A204.1 (cell line): ENCODE measurements around the gene FCAR.
"Not testable (repeated sequence)": the region's sequence is repeated elsewhere in the genome, so short reads cannot be mapped to it uniquely, and the experiment has no call there.

ENCODE experiments used
- FAIRE-seq: peaks from 2 replicates; lab custom pipeline; 2012; peaks lifted over from hg19 to GRCh38; lab: Jason Lieb, UNC

FCAR gene

DNA sequence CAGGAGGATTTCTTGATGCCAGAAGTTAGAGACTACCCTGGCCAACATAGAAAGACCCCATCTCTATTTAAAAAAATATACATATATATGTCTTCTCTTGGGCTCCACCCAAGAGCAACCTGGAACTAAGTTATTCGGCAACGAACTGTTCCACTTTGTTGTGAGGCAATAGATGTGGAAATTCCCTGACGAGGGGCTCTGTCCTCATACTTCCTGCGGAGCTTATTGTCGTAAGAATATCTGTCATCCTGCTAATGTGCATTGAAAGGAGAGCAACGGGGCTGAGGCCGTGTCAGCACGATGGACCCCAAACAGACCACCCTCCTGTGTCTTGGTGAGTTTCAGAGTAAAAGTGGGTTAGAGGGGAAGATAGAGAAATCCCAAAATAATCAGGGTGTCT is at the start of gene FCAR:
Gene FCAR (plus strand): TSS at position 246 of the 400 bp plus-strand sequence. CDS start 55 bp downstream, at position 301.
- FAIRE-seq, result no peak

- not testable (repeated sequence) for FAIRE-seq
Measured at GRCh38 chr19:54824416-54824815, 49.6 kb upstream of the FCAR start.

- FAIRE-seq, result not testable (repeated sequence)
Measured at GRCh38 chr19:54825326-54825725, 48.7 kb upstream of the FCAR start.

GRCh38 chr19:54828064-54828463 is 46.0 kb upstream of the FCAR start:
- not testable (repeated sequence) for FAIRE-seq

DNA sequence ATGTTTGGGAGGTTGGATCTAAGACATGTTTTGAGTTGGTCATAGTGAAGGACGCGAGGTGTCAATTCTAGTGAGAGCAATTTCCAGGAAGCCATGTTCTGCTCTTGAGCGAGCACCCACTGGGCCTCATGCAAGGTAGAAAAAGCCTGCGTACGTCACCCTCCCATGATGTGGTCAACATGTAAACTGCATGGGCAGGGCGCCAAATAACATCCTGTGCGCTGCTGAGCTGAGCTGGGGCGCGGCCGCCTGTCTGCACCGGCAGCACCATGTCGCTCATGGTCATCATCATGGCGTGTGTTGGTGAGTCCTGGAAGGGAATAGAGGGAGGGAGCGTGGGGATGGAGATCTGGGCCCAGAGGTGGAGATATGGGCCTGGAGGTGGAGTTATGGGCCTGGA is 41.5 kb upstream of the FCAR start, which contains the start of gene KIR2DS4:
Gene KIR2DS4 (plus strand): TSS at position 181 of the 400 bp plus-strand sequence.
- FAIRE-seq, result not testable (repeated sequence)

- not testable (repeated sequence) for FAIRE-seq
Measured at GRCh38 chr19:54835126-54835525, 38.9 kb upstream of the FCAR start.

GRCh38 chr19:54837522-54837921 is 36.5 kb upstream of the FCAR start:
- FAIRE-seq, result not testable (repeated sequence)

DNA sequence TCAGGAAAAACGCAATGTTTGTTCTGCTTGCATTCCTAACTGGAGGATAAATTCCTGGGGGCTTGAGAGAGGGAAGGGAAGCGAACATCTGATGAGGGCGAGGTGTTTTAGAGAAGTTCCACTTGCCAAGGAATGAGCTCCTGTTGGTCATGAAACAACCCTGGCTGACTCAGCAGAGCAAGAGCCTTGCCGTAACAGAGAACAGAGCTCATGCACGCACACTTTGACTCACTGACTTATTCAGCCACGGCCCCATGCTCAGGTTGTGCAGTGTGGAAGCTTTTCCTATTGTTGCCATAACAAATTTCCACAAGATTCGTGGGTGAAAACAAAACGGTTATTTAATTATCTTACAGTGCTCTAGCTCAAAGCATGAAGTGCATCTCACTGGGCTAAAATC is 30.9 kb upstream of the FCAR start:
- not testable (repeated sequence) for FAIRE-seq

DNA sequence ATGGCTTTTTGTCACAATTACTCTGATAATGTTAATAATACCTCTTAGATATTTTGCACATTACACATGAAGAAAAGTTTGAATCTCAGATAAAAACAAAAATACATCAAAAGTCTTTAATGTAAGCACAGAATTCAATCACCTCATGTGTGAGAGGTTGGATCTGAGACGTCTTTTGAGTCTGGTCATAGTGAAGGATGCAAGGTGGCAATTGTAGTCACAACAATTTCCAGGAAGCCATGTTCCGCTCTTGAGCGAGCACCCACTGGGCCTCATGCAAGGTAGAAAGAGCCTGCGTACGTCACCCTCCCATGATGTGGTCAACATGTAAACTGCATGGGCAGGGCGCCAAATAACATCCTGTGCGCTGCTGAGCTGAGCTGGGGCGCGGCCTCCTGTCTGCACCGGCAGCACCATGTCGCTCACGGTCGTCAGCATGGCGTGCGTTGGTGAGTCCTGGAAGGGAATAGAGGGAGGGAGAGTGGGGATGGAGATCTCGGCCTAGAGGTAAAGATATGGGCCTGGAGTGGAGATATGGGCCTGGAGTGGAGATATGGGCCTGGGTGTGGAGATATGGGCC is 23.9 kb upstream of the FCAR start, which contains the start of gene KIR3DL2:
Gene KIR3DL2 (plus strand): TSS at position 383 of the 580 bp plus-strand sequence. CDS start 33 bp downstream, at position 416.
- FAIRE-seq, result not testable (repeated sequence)

DNA sequence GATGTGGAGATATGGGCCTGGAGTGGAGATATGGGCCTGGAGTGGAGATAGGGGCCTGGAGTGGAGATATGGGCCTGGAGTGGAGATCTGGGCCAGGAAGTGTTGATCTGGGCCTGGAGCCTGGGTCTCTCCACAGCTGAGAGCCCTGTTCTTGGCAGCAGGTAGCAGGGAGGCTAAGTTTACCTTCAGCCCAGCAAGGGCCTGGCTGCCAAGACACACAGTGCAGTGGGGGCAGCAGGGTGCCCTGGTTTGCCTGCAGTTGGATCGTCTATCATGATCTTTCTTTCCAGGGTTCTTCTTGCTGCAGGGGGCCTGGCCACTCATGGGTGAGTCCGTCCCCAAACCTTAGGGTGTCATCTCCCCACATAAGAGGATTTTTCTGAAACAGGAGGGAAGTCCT is 23.1 kb upstream of the FCAR start:
- FAIRE-seq, result no peak

- no peak for FAIRE-seq
Measured at GRCh38 chr19:54851353-54851752, 22.7 kb upstream of the FCAR start.

DNA sequence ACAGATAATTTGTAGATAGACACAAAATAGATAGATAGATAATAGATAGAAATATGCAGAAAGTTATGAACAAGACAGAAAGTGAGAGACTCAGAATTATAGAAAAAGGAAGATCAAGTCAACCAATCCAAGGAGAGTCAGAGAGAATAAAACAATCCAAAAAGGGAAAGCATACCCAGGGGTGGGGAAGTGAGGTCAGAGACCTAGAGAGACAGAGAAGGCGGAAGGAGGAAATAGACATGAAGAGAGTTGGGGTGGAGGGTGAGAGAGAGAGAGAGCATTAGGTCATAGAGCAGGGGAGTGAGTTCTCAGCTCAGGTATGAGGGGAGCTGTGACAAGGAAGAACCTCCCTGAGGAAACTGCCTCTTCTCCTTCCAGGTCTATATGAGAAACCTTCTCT is 18.8 kb upstream of the FCAR start:
- FAIRE-seq, result not testable (repeated sequence)

DNA sequence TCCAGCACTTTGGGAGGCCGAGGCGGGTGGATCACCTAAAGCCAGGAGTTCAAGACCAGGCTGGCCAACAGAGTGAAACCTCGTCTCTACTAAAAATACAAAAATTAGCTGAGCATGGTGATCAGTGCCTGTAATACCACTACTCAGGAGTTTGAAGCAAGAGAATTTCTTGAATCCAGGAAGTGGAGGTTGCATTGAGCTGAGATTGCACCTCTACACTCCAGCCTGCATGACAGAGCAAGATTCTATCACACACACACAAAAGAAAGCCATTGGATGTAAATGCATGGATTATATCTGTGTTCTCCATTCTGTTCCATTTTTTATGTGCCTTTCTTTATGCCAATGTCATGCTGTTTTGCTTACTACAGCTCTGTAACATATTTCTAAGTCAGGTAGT is 15.6 kb upstream of the FCAR start:
- not testable (repeated sequence) for FAIRE-seq

- FAIRE-seq, result not testable (repeated sequence)
Measured at GRCh38 chr19:54859421-54859820, 14.6 kb upstream of the FCAR start.

DNA sequence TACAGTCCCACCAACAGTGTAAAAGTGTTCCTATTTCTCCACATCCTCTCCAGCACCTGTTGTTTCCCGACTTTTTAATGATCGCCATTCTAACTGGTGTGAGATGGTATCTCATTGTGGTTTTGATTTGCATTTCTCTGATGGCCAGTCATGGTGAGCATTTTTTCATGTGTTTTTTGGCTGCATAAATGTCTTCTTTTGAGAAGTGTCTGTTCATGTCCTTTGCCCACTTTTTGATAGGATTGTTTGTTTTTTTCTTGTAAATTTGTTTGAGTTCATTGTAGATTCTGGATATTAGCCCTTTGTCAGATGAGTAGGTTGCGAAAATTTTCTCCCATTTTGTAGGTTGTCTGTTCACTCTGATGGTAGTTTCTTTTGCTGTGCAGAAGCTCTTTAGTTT is 10.6 kb upstream of the FCAR start:
- not testable (repeated sequence) for FAIRE-seq

- FAIRE-seq, result no peak
Measured at GRCh38 chr19:54871696-54872095, 2.3 kb upstream of the FCAR start.

DNA sequence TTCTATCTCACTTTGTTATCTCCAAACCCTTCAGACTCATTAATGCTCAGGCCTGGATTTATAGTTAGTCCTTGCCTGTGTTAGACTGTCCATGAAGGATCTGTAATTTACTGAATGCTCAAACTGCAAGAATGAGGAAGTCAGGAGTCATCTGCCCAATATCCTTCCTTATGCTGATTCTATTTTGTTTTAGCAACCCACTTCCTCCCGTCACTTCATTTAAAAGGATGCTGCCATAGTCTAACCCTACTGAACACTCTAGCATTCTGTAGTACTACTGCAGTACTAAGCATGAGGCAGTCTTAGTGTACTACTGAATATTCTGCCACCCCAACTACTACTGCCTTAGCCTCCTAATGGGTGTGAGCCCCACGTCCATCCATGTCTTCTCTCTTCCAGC is 1.5 kb downstream of the FCAR start:
- FAIRE-seq, result no peak

DNA sequence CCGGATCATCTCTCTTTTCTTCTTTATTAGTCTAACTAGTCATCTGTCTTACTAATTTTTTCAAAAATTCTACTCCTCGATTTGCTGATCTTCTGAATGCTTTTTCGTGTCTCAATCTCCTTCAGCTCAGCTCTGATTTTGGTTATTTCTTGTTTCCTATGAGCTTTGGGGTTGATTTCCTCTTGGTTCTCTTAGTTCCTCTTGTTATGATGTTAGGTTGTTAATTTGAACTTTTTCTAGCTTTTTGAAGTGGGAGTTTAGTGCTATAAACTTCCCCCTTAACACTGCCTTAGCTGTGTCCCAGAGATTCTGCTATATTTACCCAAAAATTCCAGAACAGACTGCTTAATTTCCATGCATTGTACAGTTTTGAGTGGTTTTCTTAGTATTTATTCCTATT is 3.4 kb downstream of the FCAR start:
- no peak for FAIRE-seq

GRCh38 chr19:54881884-54882283 is 7.8 kb downstream of the FCAR start:
- no peak for FAIRE-seq

GRCh38 chr19:54882758-54883157 is 8.7 kb downstream of the FCAR start:
- peak; percentile 53 for FAIRE-seq

- no peak for FAIRE-seq
Measured at GRCh38 chr19:54883228-54883627, 9.2 kb downstream of the FCAR start.

GRCh38 chr19:54888239-54888638 is 14.2 kb downstream of the FCAR start:
- FAIRE-seq, result no peak

GRCh38 chr19:54889566-54889965 is 15.5 kb downstream of the FCAR start:
- FAIRE-seq, result no peak

DNA sequence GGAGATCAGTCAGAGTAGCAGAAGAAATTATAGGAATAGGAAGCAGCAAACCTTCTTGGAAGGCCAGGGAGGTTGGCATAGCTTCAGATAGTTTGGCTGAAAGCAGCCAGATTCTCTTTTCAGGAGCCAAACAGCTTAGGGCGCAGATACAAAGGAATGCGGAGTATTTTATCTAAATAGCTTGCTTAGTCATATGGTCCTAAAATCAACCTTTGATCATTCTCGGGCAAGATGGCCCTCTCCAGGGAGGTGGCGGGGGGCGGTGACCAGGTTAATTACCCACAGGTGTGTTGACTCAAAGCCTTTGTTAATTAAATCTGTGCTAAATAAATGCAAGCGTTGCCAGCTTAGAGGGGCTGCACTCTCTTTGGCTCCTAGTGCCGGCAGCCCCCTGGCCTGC is 19.4 kb downstream of the FCAR start:
- no peak for FAIRE-seq
